ENCODE data around the gene NOL4L.

Gene NOL4L

DNA sequence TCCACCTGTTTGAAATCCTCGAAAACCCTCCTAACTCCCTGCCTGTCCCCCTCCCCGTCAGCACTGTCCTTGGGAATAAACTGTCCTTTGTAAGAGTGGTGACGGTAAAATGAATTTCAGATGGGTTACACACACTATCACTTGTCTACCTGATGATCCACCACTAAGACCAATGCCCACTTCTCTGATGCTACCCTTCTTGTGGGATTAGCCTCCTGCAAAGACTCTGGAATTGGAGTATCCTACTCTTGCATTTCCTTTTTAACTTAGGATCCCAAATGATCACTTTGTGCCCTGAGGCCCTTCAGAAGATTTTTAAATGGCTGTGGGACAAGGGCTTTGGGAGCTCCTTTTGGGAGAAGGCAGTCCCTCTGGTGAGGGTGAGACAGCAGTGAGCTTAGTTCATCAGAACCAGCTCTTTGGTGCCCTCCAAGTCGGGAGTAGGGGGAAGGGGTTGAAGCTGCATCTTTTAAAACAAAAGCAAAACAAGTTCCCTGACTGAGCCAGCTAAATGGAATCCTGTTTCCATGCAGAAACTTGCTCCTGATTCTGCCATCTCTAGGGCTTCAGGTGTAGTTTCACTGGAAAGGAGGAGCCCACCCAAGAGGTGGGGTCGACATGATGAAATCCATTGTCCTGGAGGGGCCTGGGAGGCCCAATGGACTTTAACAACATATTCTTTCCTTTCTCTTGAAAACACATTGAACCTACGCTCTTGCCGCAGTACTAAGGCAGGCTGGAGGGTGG, 140.5 kb downstream of the NOL4L start:
- no peak for DNase-seq (ENCODE audit: low spot score)

DNA sequence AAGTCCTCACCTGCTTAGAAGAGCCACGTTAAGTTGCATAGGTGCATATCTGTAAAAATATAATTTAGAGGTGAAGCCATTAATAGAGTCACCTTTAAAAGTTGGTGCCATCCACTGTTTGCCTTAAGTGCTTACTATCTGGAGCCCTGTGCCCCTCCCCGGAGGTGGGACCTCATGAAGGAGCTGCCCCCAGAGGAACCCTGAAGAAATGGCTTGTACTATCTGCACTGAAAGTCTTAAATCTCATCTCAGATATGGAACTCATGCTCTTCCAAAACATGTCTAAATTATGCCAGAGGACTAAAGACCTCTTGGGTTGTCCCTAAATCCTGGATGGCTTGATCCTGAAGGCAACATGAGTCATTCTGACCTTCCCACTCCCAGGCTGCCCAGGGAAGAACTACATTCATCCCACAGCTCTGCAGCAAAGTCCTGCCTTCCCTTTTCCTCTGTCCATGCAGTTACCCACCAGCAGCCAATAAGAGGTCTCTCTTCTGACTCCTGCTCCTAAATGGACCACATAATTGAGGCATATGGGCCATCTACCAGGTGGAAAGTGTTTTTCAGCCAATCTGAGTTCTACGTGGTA, 141.7 kb downstream of the NOL4L start:
- no peak for DNase-seq (ENCODE audit: low spot score)

DNA sequence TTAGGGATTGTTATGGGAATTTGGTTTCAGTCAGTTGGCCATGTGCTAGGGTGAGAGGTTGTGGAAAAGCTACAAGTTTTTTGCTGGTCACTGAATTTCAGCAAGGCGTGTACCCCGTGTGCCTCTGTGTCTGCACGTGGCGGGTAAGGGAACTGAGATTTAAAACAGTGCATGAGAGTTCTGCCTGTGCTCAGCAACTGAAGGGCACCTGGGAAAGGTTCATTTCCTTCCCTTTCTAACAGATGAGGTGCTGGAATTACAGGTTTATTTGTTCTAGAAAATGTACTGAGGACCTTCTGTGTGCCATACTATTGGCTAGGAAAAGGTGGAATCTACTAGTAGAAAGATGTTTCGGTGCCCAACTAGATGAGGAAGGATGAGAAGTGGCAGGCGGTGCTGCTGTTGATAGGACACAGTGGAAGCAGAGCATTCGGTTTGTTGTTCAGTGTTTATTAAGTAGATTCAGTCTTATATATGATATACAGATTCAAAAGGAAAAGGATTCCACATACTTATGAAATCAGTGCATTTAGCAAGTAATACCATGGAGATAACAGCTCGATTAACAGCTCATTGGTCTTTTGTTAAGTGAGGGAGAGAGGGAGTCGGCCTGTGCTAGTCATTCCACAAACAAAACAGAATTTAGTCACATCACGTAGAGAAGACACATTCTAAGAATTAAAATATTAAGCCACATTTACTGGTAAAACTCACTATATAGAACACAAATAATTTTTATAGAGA, 142.3 kb downstream of the NOL4L start:
- DNase-seq (ENCODE audit: low spot score), result no peak

DNA sequence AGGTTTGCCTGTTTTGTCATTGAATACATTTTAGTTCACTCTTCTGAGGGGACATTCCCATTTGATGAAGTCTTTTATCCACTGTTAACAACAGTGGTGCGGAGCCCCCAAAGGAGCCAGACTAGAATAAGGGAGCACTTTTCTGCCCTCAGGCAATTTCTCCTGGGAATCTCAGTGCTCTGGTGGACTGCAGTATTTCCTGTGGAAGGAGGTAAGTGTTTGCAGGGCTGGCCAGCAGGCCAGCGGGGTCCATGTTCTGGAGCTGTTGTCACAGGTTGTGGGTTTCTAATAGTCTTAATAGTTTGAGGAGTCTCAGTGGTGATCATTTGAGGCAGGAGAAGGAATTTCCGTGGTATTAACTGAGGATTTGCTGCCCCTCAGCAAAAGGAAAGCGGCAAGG, 143.5 kb downstream of the NOL4L start:
- DNase-seq (ENCODE audit: low spot score), result no peak

DNA sequence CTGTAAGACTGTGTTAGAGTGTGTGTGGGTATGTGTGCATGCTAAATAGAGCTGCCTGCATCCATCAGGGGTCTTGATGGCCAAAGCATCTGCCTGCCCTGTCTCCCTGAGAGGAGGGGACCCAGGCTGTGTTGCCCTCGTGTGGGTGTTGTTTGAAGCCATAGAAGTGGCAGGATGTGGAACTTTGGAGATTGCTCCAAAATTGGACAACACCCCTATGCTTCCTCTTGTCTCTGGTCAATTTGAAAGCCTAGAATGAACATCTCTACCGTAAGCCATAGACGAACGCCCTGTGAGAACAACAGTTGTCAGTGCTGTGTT, 144.4 kb downstream of the NOL4L start:
- no peak for DNase-seq (ENCODE audit: low spot score)

DNA sequence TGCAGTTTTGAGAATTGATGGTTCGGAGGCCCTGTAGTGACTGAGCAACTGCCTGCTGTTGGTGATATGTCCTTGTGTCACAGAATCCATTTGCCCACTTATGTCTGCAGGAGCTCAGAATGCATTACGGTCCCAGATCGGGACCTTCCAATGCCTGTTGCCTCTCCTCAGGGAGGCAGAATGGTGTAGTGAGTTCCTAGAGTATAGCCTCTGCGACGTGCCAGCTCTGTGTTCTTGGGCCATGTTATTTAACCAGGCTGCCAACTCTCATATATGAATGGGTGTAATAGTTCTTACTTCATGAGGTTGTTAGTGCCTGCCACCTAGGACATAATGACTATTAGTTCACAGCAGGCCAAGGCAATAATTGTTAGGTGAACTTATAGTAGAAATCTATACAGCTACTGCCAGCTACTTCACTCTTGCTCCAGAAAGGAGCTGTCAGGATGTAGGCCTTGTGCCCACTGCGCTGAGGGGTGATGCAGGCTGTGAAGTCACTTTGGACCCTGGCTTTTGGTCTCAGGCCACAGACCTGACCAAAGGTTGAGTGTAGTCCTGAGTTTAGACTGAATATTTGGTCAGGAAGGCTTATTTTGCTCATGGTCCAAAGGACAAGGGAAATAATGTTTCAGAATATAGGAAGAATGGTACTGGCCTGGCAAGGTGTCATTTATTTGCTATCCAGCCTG, 144.9 kb downstream of the NOL4L start:
- DNase-seq (ENCODE audit: low spot score), result no peak

DNA sequence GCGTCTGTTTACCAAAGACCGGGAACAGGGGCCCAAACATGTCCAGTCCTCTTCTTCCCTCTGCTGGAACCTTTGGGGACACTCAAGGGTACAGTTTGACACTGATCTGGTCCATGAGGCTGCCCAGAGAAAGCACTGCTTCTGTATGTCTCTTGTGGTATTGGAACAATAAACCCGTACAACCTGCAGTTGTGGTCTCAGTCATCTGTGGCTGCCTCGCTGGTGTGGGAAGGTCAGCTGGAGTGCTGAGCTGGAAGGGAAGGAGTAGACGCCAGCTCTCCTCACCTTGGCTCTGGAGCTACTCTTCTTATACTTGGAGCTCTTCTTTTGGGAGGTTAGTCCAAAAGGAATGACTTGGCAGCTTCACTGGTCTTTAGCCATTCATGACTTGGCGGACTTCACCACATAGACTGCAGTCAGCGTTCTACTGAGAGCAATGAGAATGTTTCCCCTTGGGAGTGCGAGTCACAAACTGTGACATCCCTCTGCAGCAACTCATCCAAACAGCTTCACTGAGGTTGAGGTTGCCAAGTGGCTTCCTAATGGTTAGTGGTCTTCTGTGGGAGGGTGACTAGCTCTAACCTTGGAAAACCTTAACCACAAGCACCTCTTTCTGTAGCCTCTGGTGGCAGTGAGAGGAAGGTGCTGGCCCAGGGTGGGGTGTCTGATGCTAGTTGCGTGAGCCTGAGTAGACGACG, 145.9 kb downstream of the NOL4L start:
- DNase-seq (ENCODE audit: low spot score), result no peak

DNA sequence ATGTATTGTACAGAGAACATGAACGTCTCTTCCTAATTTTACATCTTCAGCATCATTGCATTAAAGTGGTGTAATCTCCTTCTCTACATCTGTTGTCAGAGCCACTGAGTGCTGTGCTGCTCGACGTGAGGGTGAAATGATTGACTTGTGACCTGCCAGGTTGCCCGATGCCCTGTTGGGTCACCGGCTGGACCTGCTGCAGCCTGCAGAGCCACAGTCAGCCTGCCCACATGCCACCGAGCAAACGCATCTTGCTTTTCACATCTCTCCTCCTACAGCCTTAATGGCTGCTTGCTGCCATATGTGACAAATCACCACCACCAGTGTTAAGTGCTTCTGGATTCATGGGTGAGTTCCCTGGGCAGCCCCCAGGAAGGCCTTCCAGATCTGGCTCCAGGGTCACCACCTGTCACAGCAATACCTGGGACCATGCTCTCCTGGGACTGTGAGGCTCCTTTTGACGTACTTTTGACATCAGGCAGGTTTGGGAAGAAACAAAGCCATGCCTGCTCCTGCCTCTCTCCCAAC, 146.7 kb downstream of the NOL4L start:
- DNase-seq (ENCODE audit: low spot score), result no peak

DNA sequence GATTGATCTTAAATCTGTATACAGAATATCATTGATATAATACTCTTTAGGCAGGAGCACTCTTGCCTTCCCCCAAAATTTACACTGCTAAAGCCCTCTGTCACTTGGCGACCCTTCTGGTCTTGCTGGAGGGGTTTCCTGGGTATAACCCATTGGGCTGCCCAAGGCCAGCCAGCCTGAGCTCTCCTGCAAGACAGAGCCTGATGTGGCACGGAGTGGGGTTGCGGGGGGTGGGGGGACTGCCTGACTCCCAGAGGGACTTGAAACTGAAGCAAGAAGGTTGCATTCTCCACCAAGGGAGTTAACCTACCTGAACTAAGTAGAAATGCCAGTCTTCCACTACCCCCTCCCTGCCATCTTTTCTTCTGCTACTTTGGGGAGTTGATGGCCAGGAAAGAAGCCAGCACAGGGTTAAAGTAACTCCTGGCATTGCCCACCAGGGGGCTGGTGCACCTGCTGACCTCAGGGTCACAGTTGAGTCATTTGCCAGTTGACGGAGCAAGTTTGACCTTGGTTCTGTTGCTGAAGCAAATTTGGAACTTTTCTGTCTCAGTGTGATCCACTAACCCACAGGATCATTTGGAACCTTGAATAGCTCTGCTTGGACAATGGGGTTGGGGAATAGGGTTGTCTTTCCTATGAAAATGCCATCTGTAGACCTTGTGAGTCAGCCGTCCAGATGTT, 147.6 kb downstream of the NOL4L start:
- no peak for DNase-seq (ENCODE audit: low spot score)

DNA sequence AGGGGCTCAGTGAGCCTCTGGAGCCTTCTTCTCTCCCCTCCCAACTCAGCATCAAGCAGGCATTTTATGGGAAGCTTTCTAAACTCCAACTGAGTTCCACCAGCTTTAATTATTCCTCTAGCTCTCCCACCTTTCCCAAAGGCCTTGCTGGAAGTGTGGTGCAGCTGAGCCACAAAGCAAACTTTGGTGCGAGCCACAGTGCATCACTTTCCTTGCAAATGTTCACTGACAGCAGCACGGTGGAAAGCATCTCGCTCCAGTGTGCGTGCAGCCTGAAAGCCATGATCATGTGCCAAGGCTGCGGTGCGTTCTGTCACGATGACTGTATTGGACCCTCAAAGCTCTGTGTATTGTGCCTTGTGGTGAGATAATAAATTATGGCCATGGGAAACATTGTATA, 148.2 kb downstream of the NOL4L start:
- DNase-seq (ENCODE audit: low spot score), result no peak

DNA sequence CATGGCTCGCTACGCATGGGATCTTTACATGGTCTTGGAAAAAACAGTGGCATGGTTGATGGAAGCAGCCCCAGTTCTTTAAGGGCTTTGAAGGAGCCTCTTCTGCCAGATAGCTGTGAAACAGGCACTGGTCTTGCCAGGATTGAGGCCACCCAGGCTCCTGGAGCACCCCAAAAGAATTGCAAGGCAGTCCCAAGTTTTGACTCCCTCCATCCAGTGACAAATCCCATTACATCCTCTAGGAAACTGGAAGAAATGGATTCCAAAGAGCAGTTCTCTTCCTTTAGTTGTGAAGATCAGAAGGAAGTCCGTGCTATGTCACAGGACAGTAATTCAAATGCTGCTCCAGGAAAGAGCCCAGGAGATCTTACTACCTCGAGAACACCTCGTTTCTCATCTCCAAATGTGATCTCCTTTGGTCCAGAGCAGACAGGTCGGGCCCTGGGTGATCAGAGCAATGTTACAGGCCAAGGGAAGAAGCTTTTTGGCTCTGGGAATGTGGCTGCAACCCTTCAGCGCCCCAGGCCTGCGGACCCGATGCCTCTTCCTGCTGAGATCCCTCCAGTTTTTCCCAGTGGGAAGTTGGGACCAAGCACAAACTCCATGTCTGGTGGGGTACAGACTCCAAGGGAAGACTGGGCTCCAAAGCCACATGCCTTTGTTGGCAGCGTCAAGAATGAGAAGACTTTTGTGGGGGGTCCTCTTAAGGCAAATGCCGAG, 148.8 kb downstream of the NOL4L start:
- DNase-seq (ENCODE audit: low spot score), result no peak

DNA sequence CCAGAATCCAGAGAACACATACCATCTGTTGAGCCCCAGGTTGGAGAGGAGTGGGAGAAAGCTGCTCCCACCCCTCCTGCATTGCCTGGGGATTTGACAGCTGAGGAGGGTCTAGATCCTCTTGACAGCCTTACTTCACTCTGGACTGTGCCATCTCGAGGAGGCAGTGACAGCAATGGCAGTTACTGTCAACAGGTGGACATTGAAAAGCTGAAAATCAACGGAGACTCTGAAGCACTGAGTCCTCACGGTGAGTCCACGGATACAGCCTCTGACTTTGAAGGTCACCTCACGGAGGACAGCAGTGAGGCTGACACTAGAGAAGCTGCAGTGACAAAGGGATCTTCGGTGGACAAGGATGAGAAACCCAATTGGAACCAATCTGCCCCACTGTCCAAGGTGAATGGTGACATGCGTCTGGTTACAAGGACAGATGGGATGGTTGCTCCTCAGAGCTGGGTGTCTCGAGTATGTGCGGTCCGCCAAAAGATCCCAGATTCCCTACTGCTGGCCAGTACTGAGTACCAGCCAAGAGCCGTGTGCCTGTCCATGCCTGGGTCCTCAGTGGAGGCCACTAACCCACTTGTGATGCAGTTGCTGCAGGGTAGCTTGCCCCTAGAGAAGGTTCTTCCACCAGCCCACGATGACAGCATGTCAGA, 149.6 kb downstream of the NOL4L start:
- DNase-seq (ENCODE audit: low spot score), result no peak

DNA sequence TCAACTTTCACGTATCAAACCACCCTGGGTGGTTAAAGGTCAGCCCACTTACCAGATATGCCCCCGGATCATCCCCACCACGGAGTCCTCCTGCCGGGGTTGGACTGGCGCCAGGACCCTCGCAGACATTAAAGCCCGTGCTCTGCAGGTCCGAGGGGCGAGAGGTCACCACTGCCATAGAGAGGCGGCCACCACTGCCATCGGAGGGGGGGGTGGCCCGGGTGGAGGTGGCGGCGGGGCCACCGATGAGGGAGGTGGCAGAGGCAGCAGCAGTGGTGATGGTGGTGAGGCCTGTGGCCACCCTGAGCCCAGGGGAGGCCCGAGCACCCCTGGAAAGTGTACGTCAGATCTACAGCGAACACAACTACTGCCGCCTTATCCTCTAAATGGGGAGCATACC, 150.7 kb downstream of the NOL4L start:
- DNase-seq (ENCODE audit: low spot score), result no peak

DNA sequence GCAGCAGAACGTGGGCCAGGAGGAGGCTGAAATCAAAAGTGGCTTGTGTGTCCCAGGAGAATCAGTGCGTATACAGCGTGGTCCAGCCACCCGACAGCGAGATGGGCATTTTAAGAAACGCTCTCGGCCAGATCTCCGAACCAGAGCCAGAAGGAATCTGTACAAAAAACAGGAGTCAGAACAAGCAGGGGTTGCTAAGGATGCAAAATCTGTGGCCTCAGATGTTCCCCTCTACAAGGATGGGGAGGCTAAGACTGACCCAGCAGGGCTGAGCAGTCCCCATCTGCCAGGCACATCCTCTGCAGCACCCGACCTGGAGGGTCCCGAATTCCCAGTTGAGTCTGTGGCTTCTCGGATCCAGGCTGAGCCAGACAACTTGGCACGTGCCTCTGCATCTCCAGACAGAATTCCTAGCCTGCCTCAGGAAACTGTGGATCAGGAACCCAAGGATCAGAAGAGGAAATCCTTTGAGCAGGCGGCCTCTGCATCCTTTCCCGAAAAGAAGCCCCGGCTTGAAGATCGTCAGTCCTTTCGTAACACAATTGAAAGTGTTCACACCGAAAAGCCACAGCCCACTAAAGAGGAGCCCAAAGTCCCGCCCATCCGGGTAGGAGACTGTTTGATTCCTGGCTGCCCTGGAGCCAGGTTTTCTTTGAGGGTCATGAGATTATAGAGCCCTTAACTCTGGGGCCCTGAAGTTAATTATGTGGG, 151.7 kb downstream of the NOL4L start:
- DNase-seq (ENCODE audit: low spot score), result no peak

DNA sequence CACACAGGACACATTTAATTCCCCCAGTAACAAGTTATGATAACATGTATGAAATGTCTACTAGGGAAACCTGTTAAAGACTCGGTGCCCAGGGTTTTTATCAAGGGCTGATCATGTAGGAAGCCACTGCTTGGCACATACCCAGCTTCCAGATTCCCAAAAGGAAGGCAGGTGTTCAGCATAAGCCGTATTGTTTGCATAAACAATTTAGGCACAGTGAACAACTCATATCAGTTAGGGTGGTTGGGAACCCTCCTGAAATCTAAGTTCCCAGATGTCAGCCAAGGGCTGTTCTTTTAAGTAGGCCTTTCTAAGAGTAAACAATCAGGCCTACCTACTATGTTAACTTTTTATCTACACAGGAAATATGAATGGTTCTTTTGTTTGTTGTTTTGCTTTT, 152.9 kb downstream of the NOL4L start:
- no peak for DNase-seq (ENCODE audit: low spot score)

DNA sequence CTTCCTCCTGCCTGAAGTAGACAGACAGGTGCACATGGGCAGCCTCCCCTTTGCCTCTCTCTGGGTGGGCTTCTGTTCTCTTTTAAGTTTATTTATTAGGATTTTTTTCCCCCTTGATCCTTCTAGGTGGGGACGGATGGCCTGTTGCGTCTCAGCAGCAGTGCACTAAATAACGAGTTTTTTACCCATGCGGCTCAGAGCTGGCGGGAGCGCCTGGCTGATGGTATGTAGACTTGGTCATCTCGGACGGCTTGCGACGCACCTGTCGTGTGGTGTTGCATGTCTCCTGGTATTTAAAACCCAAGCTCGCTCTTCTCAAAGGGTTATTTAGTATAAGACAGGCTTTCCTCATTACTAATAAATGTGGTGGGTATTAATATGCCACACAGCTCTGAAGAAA, 153.7 kb downstream of the NOL4L start:
- no peak for DNase-seq (ENCODE audit: low spot score)

DNA sequence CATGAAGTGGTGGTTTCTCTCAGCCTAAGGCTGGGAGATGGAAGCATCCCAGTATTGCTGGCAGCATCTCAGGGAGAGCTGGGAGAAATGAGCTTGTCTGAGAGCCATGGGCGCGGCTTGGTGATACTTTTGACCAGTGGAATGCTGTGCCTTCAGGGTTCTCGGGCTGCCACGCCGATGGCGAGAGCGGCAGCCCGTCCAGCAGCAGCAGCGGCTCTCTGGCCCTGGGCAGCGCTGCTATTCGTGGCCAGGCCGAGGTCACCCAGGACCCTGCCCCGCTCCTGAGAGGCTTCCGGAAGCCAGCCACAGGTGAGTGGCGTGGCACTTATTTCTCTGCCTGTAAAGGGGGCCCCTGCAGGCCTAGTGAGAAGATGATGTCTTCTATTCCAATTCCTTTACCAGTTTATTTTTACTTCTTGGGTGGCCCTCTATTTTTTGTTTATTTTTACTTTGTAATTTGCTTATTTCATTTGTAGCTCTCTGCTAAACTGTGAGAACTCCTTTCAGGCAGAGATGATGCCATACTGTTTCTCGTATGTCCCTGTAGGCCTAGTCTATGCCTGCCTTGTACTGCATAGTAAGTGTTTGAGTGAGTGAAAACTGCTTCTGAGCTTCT, 155.3 kb downstream of the NOL4L start:
- DNase-seq (ENCODE audit: low spot score), result no peak

DNA sequence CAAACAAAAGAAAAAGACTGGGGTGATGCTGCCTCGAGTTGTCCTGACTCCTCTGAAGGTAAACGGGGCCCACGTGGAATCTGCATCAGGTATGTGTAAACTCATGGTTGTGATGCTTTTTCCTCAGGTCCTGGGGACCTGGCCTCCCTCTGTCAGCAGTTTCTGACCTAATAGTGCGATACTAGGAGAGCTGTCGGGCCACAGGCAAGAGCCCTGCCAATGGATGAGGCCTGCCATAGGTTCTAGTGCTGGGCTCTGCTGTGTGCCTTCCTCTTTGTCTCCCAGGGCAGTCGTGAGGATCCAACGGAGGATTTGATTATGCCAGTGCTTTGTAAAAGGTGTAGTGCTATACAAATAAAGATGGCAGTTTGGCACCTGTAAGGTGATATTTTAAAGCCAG, 155.8 kb downstream of the NOL4L start:
- no peak for DNase-seq (ENCODE audit: low spot score)

DNA sequence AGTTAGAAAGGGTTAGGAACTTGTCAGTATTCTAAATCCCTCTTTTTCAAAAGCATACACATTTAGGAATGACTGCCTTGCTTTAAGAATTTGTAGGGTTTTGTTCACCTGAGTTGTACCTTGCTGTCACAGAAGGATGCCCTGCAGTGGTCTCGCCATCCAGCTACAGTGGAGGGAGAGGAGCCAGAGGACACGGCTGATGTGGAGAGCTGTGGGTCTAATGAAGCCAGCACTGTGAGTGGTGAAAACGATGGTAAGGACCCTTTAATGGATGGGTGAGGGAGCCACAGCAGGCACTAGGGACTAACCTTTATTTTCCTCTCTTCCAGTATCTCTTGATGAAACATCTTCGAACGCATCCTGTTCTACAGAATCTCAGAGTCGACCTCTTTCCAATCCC, 157.1 kb downstream of the NOL4L start:
- DNase-seq (ENCODE audit: low spot score), result no peak
